Measurements from ENCODE around the gene IPO4. TPM values are rescaled to one million over a fixed set of nuclear protein-coding genes. Genes with fewer than 3 reads are reported as not detected.
A peak's percentile ranks its signal among the peaks of the same experiment; 100 is the strongest.

IPO4 gene
- total and polyA plus RNA-seq, 2 of the 13 experiments (the other 11 are each of a cell fraction or from before 2014, with no cell fraction given), result 39.0 to 179 TPM

DNA sequence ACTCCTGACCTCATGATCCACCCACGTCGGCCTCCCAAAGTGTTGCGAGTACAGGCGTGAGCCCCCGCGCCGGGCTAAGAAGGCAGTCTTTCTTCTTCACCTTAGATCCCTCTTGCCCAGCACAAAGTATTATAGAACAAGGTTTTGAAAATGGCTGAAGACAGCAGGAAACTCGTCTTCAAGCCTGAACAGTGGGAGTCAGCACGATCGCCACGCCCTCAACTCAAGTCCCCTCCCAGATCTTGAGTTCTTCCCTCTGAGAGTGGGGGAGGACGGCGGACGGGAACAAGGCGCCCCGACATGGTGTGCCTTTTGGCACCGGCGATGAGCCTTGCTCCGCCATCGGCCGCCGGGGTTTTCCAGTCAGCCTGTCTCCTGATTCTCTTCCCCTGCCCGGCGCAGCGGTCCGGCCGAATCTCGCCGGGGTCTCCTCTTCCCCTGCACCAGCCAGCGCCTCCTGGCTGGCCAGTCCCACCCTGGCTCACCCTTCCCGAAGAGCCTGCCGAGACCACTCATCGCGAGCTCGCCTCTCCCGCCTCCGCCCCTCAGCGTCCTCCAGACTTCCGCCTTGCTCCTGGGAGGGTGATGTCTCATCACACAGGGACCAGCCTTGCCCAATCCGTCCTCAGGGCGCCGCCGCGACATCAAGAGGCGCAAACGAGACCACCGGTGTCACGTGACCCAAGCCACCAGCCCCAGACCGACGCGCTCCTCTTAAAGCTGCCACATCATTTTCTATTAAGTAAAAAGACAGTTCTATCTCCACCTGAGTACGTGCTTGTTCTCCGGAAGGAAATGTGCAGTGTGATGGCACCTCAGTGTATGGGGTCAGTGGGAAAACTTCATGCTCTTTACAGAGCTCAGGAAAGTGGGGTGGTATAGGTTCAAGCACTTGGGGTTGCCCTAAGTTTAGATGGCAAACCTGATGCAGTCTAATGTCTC is 24.6 kb upstream of the IPO4 start, which contains the start of gene CHMP4A (continued):
- TF ChIP-seq, protein P1, sequence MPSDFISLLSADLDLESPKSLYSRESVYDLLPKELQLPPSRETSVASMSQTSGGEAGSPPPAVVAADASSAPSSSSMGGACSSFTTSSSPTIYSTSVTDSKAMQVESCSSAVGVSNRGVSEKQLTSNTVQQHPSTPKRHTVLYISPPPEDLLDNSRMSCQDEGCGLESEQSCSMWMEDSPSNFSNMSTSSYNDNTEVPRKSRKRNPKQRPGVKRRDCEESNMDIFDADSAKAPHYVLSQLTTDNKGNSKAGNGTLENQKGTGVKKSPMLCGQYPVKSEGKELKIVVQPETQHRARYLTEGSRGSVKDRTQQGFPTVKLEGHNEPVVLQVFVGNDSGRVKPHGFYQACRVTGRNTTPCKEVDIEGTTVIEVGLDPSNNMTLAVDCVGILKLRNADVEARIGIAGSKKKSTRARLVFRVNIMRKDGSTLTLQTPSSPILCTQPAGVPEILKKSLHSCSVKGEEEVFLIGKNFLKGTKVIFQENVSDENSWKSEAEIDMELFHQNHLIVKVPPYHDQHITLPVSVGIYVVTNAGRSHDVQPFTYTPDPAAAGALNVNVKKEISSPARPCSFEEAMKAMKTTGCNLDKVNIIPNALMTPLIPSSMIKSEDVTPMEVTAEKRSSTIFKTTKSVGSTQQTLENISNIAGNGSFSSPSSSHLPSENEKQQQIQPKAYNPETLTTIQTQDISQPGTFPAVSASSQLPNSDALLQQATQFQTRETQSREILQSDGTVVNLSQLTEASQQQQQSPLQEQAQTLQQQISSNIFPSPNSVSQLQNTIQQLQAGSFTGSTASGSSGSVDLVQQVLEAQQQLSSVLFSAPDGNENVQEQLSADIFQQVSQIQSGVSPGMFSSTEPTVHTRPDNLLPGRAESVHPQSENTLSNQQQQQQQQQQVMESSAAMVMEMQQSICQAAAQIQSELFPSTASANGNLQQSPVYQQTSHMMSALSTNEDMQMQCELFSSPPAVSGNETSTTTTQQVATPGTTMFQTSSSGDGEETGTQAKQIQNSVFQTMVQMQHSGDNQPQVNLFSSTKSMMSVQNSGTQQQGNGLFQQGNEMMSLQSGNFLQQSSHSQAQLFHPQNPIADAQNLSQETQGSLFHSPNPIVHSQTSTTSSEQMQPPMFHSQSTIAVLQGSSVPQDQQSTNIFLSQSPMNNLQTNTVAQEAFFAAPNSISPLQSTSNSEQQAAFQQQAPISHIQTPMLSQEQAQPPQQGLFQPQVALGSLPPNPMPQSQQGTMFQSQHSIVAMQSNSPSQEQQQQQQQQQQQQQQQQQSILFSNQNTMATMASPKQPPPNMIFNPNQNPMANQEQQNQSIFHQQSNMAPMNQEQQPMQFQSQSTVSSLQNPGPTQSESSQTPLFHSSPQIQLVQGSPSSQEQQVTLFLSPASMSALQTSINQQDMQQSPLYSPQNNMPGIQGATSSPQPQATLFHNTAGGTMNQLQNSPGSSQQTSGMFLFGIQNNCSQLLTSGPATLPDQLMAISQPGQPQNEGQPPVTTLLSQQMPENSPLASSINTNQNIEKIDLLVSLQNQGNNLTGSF (CRISPR knock-in tag; IDR thresholded peaks at IDR 0.05), result peak; percentile 95
- TF ChIP-seq TSC22D2 (CRISPR knock-in tag; IDR thresholded peaks at IDR 0.05; ENCODE audit: borderline replicate concordance) (peak; percentile 71; the same call in 1 of the 2 replicates), PATZ1 (CRISPR knock-in tag; IDR thresholded peaks at IDR 0.05) (peak; percentile 68), TRIM22 (IDR thresholded peaks at IDR 0.05) (peak; percentile 100; the same call in 1 of the 2 replicates), BHLHE40 (IDR thresholded peaks at IDR 0.05; ENCODE audit: low read length) (peak; percentile 98), NCOA1 (CRISPR knock-in tag; IDR thresholded peaks at IDR 0.05) (peak; percentile 93), MED1 (CRISPR knock-in tag; IDR thresholded peaks at IDR 0.05) (peak; percentile 91), ZNF660 (CRISPR knock-in tag; IDR thresholded peaks at IDR 0.05; ENCODE audit: borderline replicate concordance, low read depth) (peak; percentile 69; the same call in 1 of the 2 replicates), CHCHD3 (CRISPR knock-in tag; IDR thresholded peaks at IDR 0.05) (peak; percentile 97), PCBP2 (optimal IDR thresholded peaks at IDR 0.05; ENCODE audit: low read depth, low read length, poor library complexity, severe bottlenecking) (no peak), ZNF670 (CRISPR knock-in tag; IDR thresholded peaks at IDR 0.05; ENCODE audit: borderline replicate concordance) (no peak), ZNF225 (CRISPR knock-in tag; IDR thresholded peaks at IDR 0.05) (peak; percentile 99; the same call in 1 of the 2 replicates), YEATS2 (CRISPR knock-in tag; IDR thresholded peaks at IDR 0.05; ENCODE audit: borderline replicate concordance) (peak; percentile 98), MAFG (CRISPR knock-in tag; IDR thresholded peaks at IDR 0.05) (no peak), MIXL1 (CRISPR knock-in tag; IDR thresholded peaks at IDR 0.05) (peak; percentile 87), SCMH1 (CRISPR knock-in tag; IDR thresholded peaks at IDR 0.05; ENCODE audit: borderline replicate concordance) (no peak), SALL2 (CRISPR knock-in tag; IDR thresholded peaks at IDR 0.05) (peak; percentile 100), GABPA (IDR thresholded peaks at IDR 0.05; ENCODE audit: low read depth, low read length) (no peak), GABPA (CRISPR knock-in tag; IDR thresholded peaks at IDR 0.05; ENCODE audit: low read depth) (no peak)
- TF ChIP-seq, protein P2, sequence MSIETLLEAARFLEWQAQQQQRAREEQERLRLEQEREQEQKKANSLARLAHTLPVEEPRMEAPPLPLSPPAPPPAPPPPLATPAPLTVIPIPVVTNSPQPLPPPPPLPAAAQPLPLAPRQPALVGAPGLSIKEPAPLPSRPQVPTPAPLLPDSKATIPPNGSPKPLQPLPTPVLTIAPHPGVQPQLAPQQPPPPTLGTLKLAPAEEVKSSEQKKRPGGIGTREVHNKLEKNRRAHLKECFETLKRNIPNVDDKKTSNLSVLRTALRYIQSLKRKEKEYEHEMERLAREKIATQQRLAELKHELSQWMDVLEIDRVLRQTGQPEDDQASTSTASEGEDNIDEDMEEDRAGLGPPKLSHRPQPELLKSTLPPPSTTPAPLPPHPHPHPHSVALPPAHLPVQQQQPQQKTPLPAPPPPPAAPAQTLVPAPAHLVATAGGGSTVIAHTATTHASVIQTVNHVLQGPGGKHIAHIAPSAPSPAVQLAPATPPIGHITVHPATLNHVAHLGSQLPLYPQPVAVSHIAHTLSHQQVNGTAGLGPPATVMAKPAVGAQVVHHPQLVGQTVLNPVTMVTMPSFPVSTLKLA (IDR thresholded peaks at IDR 0.05), result peak; percentile 91

All from HepG2 (cell line).